ENCODE data around the gene GARIN3. TPM values are rescaled to one million over a fixed set of nuclear protein-coding genes. Genes with fewer than 3 reads are reported as not detected.

GARIN3 gene
- total RNA-seq, 1 donor = not detected

GRCh38 chr5:157160001-157160400 is 6.1 kb downstream of the GARIN3 start:
- DNase-seq (ENCODE audit: low read depth) = no peak
- no peak overlapping the region for H3K4me3 ChIP-seq (ENCODE audit: low read depth, low read length)
- TF ChIP-seq, protein P1, sequence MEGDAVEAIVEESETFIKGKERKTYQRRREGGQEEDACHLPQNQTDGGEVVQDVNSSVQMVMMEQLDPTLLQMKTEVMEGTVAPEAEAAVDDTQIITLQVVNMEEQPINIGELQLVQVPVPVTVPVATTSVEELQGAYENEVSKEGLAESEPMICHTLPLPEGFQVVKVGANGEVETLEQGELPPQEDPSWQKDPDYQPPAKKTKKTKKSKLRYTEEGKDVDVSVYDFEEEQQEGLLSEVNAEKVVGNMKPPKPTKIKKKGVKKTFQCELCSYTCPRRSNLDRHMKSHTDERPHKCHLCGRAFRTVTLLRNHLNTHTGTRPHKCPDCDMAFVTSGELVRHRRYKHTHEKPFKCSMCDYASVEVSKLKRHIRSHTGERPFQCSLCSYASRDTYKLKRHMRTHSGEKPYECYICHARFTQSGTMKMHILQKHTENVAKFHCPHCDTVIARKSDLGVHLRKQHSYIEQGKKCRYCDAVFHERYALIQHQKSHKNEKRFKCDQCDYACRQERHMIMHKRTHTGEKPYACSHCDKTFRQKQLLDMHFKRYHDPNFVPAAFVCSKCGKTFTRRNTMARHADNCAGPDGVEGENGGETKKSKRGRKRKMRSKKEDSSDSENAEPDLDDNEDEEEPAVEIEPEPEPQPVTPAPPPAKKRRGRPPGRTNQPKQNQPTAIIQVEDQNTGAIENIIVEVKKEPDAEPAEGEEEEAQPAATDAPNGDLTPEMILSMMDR (IDR thresholded peaks at IDR 0.05; ENCODE audit: insufficient read depth, low read depth, low read length) = no peak

DNA sequence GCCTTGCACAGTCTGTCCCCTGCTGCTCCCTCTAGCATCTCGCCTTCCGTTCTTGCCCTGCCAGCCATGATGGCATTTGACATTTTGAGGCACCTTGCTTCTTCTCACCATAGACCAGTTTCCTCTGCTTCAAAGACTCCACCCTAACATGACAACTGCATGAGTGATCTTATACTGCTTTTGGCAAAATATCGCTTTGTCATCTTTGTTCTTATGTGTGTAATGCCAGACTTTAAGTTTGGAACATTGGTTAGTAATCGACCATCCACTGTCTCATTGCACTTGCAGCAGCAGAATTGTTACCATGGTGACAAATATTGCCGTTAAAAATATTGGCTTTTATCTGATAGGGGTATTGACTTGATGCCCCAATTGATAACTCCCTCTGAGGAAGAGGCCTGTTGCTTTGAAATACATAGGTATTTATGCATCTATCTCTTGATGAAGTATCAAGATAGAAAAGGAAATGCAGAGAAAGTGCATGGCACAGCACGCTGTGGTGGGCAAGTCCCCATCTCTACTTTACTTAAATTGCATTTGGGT is 6.8 kb downstream of the GARIN3 start:
- no peak for DNase-seq (ENCODE audit: low read depth)
- TF ChIP-seq, protein P1 (IDR thresholded peaks at IDR 0.05; ENCODE audit: insufficient read depth, low read depth, low read length) = no peak
- no peak overlapping the region for H3K4me3 ChIP-seq (ENCODE audit: low read depth, low read length)

DNA sequence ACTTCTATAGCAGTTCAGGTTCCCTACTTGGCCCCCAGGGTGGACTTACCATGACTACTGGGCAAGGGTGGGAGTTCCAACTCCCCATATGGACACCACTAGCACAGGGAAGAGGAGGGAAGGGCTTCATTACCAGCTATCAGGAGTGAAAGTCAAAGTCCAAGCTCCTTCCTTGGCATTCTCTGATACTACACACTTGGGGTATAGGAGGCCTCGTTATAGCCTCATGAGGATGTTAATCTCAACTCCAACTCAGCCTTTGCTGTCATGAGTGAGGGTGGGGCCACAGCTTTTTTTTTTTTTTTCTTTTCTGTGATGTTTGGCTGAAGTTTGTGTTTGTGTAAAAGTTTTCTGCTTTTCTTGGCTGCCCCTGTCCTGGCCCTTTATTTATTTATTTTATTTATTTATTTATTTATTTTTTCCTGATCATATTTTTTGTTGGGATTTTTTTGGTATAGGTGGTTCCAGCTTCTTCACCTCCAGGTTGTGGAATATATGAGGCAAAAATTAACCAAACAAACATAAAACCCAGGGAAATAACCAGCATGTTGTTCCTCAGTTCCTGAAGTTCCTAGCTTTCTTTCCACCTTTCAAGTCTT is 8.7 kb downstream of the GARIN3 start:
- DNase-seq (ENCODE audit: low read depth) = no peak
- no peak overlapping the region for H3K4me3 ChIP-seq (ENCODE audit: low read depth, low read length)
- TF ChIP-seq, protein P1 (IDR thresholded peaks at IDR 0.05; ENCODE audit: insufficient read depth, low read depth, low read length) = no peak

GRCh38 chr5:157155297-157155696 is 10.8 kb downstream of the GARIN3 start:
- DNase-seq (ENCODE audit: low read depth) = no peak
- no peak overlapping the region for H3K4me3 ChIP-seq (ENCODE audit: low read depth, low read length)
- TF ChIP-seq, protein P1 (IDR thresholded peaks at IDR 0.05; ENCODE audit: insufficient read depth, low read depth, low read length) = no peak

DNA sequence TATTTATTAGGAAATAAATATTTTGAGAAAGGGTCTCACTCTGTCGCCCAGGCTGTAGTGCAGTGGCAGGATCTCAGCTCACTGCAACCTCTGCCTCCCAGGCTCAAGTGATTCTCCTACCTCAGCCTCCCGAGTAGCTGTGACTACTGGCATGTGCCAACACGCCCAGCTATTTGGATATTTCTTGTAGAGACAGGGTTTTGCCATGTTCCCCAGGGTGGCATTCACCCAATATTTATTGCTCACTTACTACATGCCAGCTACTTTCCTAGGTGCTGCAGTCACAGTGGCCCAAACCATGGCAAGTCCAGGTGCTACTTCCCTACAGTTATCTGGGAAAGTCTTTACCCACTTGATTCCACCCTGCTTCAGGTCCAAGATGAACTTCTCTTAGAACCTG is 15.1 kb downstream of the GARIN3 start:
- TF ChIP-seq, protein P1 (IDR thresholded peaks at IDR 0.05; ENCODE audit: insufficient read depth, low read depth, low read length) = no peak
- no peak for DNase-seq (ENCODE audit: low read depth)
- H3K4me3 ChIP-seq (ENCODE audit: low read depth, low read length) = no peak overlapping the region

DNA sequence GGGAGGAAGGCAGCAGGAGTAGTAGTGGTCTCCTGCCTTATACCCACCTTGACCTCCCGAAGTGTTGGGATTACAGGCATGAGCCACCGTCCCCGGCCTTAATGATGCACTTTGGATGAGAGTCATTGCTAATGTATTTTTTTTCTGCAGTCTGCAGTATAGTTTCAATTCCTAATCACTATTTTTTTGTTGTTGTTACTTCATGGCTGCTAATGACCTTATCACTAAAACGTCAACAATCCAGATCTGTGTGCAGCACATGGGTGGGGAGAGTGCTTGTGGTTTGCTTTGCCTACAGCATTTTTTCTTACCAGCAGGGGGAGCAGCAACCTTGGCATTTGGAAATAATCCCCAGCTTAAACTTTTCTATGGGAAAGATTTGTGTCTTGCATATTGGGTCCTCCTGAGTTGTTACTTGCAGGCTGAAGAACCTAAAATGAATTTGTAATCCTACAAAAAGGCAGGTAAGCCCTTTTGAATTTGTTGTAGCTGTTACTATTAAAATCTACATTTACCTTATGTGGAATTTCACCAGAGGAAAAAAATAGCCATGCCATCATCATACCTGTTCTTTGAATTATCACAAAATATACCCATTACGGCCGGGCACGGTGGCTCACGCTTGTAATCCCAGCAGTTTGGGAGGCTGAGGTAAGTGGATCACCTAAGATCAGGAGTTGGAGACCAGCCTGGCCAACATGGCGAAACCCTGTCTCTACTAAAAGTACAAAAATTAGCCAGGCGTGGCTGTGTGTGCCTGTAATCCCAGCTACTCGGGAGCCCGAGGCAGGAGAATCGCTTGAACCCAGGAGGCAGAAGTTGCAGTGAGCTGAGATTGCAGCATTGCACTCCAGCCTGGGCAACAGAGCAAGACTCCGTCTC is 17.1 kb downstream of the GARIN3 start:
- no peak overlapping the region for H3K4me3 ChIP-seq (ENCODE audit: low read depth, low read length)
- peak; percentile 74 for DNase-seq (ENCODE audit: low read depth)
- TF ChIP-seq, protein P1 (IDR thresholded peaks at IDR 0.05; ENCODE audit: insufficient read depth, low read depth, low read length) = peak; percentile 93

All from fibroblast of villous mesenchyme (primary cell).